NOMO-1 treated with DMSO at 0.1 percent for 48 hours (cell line): ENCODE results near the gene CDH11.

Source experiments
- DNase-seq: peaks from one replicate; lab custom pipeline; 2025; ENCODE audit not compliant: unreplicated experiment; lab: John Stamatoyannopoulos, UW

Gene CDH11

DNA sequence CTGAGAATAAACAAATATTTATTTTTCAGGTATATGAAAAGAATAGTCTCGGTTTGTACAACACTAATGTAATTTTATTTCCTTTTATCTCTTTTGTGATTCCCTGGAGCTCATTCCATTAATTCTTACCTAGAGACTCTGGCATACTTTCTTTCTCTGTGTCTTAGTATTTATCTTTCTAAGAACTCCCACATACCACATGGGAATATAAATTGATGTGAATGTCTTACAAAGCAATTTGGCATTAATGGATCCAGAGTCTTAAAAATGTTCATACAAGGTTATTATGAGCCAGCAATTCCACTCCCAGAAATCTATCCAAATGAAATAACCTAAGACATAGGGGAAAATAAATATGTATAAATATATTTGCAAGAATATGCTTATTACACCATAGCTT is 202.7 kb downstream of the CDH11 start:
- no peak for DNase-seq

DNA sequence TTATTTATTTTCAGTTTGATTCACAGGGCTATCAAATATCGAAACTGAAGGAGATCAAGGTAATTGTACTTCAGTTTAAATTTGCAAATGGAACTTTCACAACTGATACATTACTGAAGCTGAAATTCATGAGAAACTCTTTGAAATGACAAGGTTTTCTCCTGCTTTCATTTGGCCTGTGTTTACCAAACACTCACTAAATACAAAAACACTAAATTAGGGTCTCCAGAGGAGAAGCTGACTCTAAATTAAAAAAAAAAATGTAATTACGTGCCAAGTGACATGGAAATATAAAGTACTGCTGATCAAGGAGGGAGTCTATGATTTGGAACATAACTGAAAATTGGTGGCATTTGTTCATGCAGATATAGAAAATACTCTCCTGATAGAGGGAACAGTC is 205.8 kb downstream of the CDH11 start:
- no peak for DNase-seq

DNA sequence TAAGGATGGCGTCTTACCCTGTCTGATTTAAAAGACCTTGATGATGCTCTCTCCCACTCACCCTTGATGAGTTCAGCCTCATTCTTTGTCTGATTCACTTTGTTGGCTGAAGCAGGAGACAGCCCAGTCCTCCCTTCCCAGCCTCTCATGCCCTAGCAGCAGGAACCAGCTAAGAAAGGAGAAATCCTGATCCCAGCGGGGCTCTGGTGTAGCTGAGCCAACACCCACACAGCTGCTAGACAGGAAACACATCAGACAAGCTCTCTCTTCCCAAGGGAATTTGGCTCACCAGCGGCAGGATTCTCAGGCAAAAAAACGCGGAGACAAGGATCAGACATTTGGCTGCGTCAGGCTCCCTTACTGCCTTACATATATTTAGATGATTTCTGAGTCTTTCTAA is 211.5 kb downstream of the CDH11 start:
- DNase-seq: no peak

DNA sequence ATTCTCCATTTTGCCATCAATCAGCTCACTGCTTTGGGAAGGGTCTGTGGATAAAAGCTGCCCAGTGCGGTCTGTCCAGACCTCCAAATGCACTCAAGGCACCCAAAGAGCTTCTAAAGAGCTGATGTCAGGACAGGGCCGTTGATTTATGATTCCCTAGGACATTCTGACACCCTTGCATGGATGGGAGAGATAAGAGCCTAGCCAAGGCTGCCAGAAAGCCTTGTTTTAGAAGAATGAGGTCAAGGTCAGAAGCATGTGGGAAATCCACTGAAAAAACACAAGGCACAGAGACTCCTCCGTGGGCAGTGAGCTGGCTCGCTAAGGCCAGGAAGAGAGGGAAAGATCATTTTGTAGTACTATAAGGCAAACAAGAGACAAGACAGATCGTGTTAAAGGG is 214.0 kb downstream of the CDH11 start:
- no peak for DNase-seq

DNA sequence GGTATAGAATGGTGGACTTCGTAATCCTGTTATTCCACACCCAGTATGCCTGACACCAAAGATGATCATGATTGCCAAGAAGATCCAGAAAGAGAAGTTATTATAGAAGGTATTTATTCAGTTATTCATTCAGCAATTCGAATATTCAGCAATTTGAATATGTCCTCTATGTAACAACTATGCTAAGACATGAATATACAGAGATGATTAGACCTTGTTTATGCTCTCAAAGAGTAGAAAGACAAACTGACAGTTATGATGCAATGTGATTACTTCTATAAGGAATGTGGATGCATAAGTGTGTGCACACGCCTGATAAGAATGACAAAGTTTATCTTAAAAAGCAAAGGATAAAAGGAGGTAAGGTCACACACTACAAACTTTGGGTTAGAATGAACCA is 218.1 kb downstream of the CDH11 start:
- no peak for DNase-seq

DNA sequence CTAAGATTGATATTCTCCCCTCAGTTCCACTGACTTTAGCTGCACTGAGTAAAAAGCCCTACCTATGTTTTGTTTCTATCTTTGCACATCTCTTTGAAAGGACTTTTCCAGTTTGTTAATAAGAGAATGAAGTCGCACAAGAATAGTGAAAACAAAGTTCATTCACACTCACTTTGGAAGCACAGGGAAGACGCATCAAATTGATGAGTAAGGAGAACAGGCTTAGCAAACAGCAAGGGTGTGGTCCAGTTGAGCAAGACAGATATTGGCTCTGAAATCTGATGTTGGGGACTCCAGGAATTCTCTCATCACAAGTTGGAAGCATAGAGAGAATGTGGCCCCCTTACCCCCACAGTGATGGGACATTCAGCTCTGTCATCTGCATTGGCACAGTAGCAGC is 221.3 kb downstream of the CDH11 start:
- DNase-seq: no peak

DNA sequence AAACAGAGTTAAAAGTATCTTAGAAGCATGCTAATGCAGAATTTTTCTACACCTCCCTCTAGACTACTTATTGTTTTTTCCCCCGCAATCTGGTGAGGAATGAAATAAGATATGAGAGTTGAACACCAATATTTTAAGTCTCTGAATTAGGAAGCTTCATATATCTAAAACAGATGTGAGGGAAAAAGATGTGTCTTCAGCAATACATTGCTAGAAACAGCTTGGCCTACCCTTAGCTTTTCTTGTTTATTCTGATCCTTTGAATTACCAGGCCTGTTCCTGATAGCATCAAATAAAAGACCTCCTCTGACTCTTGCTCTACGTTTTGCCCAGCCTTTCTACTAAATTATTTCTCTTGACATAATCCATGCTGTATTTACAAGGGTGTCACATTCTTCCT is 221.8 kb downstream of the CDH11 start:
- DNase-seq: no peak

DNA sequence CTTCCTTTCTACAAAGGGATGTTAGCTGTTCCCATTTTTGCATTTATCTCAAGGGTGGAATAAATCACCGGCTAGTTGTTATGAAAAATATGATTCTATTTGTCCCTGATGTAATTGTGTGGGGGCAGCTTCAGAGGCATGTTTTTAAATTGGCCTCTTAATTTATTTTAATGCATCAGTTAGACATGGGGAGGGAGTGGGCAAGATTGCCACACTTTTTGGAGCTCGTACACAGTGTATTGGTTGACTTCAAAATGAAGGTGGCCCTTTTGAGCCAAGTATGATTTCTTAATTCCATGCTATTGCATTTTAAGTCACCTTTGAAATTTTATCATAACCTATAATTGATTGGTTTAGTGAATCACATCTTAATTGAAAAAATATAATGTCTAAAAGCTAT is 223.7 kb downstream of the CDH11 start:
- no peak for DNase-seq
